ENCODE data around the gene P2RY12. TPM values are rescaled to one million over a fixed set of nuclear protein-coding genes. Genes with fewer than 3 reads are reported as not detected.

P2RY12 gene
- total RNA-seq, 1 experiment from 2014 or later = not detected

DNA sequence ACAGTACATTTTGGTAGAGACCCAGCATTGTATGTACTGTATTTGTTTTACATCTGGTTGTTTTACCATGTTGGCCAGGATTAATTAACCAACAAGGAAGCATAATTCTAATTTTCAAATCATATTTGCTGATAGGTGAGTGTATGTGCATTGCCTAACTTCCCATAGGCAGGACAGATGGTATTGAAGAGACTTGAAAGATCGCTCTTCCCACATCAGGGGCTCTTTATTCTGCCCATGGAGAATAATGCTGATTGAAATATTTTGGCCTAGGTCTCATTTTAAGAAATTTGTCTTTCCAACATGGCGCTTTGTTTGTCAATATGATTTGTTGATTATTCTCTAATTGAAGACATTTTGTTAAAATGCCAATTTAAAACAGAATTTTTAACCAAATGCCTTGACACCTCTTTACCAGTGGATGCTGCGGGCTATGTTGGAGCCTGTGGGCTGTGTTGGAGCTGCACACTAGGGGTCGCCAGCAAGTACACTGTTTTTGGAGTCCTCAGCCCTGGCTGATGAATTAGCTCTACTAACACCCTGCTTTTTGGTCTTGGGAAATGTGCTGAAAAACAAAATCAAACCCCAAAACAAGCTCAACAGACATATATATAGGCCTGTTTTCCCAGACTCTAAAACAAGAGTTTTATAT, 5.3 kb downstream of the P2RY12 start:
- Mint-ChIP-seq H3K36me3 (ENCODE audit: insufficient read depth, unreplicated experiment) (peaks cover 5% of the 10 kb centered on the region), H3K4me3 (ENCODE audit: unreplicated experiment) (no peak overlapping the region), H3K27ac (ENCODE audit: unreplicated experiment) (no peak overlapping the region), H3K4me1 (ENCODE audit: low read depth, unreplicated experiment) (peaks cover 6% of the 10 kb centered on the region), H3K27me3 (ENCODE audit: insufficient read depth, unreplicated experiment) (no peaks in the 10 kb centered on the region), H3K9me3 (ENCODE audit: unreplicated experiment) (no peaks in the 10 kb centered on the region)
- ChIA-PET CTCF (interaction anchor here (0.6 to 1.0 kb wide), 3 partner anchors 60 to 460 kb away, joined by 3 to 4 read pairs (median 4); no protein-coding TSS in a partner anchor), POLR2A (no interaction called here)
- Histone ChIP-seq H3K36me3 (ENCODE audit: control insufficient read depth, insufficient read depth, low read length) (no peaks in the 10 kb centered on the region), H3K4me3 (ENCODE audit: low read depth, low read length) (no peak overlapping the region), H3K4me1 (no peaks in the 10 kb centered on the region), H3K27me3 (replicated peaks; ENCODE audit: control insufficient read depth, insufficient read depth, low read length) (no peaks in the 10 kb centered on the region), H3K9me3 (no peaks in the 10 kb centered on the region)
- intact Hi-C loops (cut with micrococcal nuclease; ENCODE audit: unreplicated experiment) = loop anchor here (1.0 kb wide), 2 partner anchors 460 to 539 kb away; no protein-coding TSS in a partner anchor
- TF ChIP-seq, protein P1, sequence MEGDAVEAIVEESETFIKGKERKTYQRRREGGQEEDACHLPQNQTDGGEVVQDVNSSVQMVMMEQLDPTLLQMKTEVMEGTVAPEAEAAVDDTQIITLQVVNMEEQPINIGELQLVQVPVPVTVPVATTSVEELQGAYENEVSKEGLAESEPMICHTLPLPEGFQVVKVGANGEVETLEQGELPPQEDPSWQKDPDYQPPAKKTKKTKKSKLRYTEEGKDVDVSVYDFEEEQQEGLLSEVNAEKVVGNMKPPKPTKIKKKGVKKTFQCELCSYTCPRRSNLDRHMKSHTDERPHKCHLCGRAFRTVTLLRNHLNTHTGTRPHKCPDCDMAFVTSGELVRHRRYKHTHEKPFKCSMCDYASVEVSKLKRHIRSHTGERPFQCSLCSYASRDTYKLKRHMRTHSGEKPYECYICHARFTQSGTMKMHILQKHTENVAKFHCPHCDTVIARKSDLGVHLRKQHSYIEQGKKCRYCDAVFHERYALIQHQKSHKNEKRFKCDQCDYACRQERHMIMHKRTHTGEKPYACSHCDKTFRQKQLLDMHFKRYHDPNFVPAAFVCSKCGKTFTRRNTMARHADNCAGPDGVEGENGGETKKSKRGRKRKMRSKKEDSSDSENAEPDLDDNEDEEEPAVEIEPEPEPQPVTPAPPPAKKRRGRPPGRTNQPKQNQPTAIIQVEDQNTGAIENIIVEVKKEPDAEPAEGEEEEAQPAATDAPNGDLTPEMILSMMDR (IDR thresholded peaks at IDR 0.05; ENCODE audit: insufficient read depth in 1 of 2, low read depth in 1 of 2, low read length in 1 of 2, severe bottlenecking in 1 of 2, unreplicated experiment in 1 of 2) = peak; percentile 54 to 85
- no TSS peak for BruUV-seq (replicated peaks)
- DNase-seq = peak; percentile 36 to 50

DNA sequence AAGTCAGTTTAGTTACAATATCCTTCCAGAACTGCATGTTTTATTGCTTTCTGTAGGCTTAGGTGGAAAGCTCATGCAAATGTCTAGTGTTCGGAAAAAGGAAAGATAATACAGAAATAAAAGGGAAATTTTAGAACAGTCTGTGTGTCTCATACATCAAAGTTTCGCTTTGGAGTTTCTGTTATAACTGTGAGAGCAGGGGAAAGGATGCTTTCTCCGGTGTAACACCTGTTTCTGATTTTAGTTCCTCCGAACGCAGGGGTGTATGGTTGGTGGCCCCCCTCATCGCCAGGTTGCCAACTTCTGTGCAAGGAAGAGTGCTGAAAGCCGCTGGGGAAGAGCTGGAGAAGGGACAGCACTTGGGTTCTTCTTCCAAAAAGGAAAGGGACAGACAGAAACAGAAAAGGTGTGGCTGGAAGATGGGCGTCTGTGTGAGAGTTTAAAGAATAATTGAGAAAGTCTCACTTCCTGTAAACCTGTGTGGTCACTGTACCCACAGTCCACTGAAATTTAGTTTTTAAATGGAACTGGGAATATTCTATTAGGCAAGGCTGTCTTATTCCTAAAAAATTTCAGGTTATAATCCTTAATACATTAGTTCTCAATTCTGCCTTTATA, 6.7 kb downstream of the P2RY12 start:
- no peak for DNase-seq
- Mint-ChIP-seq H3K27ac (ENCODE audit: unreplicated experiment) (no peak overlapping the region), H3K4me1 (ENCODE audit: low read depth, unreplicated experiment) (peaks cover 5% of the 10 kb centered on the region), H3K4me3 (ENCODE audit: unreplicated experiment) (no peak overlapping the region), H3K9me3 (ENCODE audit: unreplicated experiment) (no peaks in the 10 kb centered on the region), H3K36me3 (ENCODE audit: insufficient read depth, unreplicated experiment) (peaks cover 5% of the 10 kb centered on the region), H3K27me3 (ENCODE audit: insufficient read depth, unreplicated experiment) (no peaks in the 10 kb centered on the region)
- Histone ChIP-seq H3K9me3 (no peaks in the 10 kb centered on the region), H3K27me3 (replicated peaks; ENCODE audit: control insufficient read depth, insufficient read depth, low read length) (no peaks in the 10 kb centered on the region), H3K36me3 (ENCODE audit: control insufficient read depth, insufficient read depth, low read length) (no peaks in the 10 kb centered on the region), H3K4me3 (ENCODE audit: low read depth, low read length) (no peak overlapping the region), H3K4me1 (no peaks in the 10 kb centered on the region)
- intact Hi-C loops (cut with micrococcal nuclease; ENCODE audit: unreplicated experiment) = no loop called here
- CTCF ChIA-PET = no interaction called here
- BruUV-seq (replicated peaks) = no TSS peak
- TF ChIP-seq, protein P1 (IDR thresholded peaks at IDR 0.05; ENCODE audit: insufficient read depth in 1 of 2, low read depth in 1 of 2, low read length in 1 of 2, severe bottlenecking in 1 of 2, unreplicated experiment in 1 of 2) = no peak
- POLR2A ChIA-PET = no interaction called here

DNA sequence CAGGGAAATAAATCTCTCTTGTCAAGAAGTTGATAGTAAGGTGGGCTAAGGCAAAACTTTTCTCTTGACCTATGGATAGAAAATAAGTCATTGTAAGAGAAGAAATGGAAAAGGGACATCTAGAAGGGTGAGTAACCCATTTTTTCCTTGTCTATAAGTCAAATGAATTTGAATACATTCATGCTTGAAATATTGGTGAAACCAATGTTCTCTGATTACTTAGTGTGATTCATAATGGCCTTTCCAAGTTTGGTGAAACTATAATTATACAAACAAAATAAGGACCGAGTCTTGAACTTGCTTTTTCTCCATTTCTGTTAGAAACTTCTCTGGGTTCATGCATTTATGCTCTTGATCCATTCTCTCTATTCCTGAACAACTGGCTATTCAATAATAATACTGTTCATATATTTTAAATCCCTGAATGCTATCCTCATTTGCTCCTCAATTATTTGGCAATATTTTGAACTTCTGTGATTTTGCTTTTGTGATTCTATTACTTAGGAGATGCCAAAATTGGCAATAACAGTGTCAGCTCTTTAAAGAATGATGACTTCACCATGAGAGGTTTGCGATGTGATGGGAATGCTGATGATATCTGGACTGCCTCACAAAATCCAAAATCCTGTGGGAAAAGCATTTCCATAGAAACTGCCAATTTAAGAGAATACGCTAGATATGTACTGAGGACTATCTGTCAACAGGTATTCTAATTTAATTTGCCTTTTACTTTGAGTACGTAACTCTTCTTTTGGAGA, 12.3 kb downstream of the P2RY12 start:
- CTCF ChIA-PET = no interaction called here
- H3K36me3 Mint-ChIP-seq (ENCODE audit: insufficient read depth, unreplicated experiment) = no peaks in the 10 kb centered on the region
- intact Hi-C loops (cut with micrococcal nuclease; ENCODE audit: unreplicated experiment) = no loop called here

More for the DNA sequence above, 12.3 kb downstream of the P2RY12 start:
- Histone ChIP-seq H3K27me3 (replicated peaks; ENCODE audit: control insufficient read depth, insufficient read depth, low read length) (no peaks in the 10 kb centered on the region), H3K4me1 (no peaks in the 10 kb centered on the region), H3K36me3 (ENCODE audit: control insufficient read depth, insufficient read depth, low read length) (no peaks in the 10 kb centered on the region), H3K4me3 (ENCODE audit: low read depth, low read length) (no peak overlapping the region), H3K9me3 (no peaks in the 10 kb centered on the region)
- no peaks in the 10 kb centered on the region for H3K27me3 Mint-ChIP-seq (ENCODE audit: insufficient read depth, unreplicated experiment)
- BruUV-seq (replicated peaks) = no TSS peak
- no peaks in the 10 kb centered on the region for H3K9me3 Mint-ChIP-seq (ENCODE audit: unreplicated experiment)
- H3K4me1 Mint-ChIP-seq (ENCODE audit: low read depth, unreplicated experiment) = no peaks in the 10 kb centered on the region
- H3K4me3 Mint-ChIP-seq (ENCODE audit: unreplicated experiment) = no peak overlapping the region
- TF ChIP-seq, protein P1 (IDR thresholded peaks at IDR 0.05; ENCODE audit: insufficient read depth in 1 of 2, low read depth in 1 of 2, low read length in 1 of 2, severe bottlenecking in 1 of 2, unreplicated experiment in 1 of 2) = no peak
- POLR2A ChIA-PET = no interaction called here
- DNase-seq = no peak
- no peak overlapping the region for H3K27ac Mint-ChIP-seq (ENCODE audit: unreplicated experiment)

All from Caco-2 (cell line).